MM.1S (cell line): ENCODE measurements around the gene TAGLN2.

Experiments
- EZH2 ChIP-seq: fragments of 300-600 bp; sonication (generic); optimal IDR thresholded peaks from 2 replicates; pipeline ENCODE3; 2017; ENCODE audit warnings: low read depth, mild to moderate bottlenecking, antibody characterized with exemption, low read length, mixed read lengths
- EZH2phosphoT487 ChIP-seq: fragments of 300-600 bp; sonication (generic); IDR thresholded peaks from 2 replicates; pipeline ENCODE4 v1.6.1; 2018; ENCODE audit warnings: antibody characterized with exemption, low read length
- TF ChIP-seq, protein P1 (sequence below): fragments of 300-600 bp; sonication (generic); IDR thresholded peaks from 2 replicates; pipeline ENCODE4 v1.5.1; 2016; ENCODE audit warnings: antibody characterized with exemption, low read length, mixed read lengths

DNA sequence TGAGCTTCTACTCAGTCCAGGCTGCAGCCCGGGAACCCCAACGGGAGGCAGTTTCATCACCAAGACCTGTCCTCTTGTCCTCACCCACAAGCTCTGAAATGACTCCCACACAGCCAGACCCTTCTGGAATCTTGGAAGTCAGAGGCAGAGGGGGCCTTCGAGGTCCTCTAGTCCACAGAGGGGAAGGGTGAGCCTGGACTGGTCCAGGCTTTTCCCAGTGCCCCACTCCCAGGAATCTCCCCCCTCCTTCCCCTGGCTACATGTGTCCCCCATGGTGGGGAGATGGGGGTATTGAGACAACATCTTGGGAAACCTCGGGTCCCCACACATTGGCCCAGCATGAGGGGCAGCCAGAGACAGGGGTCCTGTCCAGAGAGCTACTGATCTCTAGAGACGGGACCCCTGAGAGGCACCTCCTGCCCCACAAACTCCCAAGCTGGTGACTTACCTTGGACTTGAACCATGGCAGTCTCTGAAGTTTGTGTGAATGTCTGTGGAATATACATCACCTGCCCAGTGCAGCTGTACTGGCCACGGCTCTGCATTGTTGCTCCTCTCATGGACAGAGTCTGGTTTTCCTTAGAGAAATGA lies 48.1 kb upstream of the TAGLN2 start:
- no peak for TF ChIP-seq EZH2phosphoT487
- TF ChIP-seq, protein P1, sequence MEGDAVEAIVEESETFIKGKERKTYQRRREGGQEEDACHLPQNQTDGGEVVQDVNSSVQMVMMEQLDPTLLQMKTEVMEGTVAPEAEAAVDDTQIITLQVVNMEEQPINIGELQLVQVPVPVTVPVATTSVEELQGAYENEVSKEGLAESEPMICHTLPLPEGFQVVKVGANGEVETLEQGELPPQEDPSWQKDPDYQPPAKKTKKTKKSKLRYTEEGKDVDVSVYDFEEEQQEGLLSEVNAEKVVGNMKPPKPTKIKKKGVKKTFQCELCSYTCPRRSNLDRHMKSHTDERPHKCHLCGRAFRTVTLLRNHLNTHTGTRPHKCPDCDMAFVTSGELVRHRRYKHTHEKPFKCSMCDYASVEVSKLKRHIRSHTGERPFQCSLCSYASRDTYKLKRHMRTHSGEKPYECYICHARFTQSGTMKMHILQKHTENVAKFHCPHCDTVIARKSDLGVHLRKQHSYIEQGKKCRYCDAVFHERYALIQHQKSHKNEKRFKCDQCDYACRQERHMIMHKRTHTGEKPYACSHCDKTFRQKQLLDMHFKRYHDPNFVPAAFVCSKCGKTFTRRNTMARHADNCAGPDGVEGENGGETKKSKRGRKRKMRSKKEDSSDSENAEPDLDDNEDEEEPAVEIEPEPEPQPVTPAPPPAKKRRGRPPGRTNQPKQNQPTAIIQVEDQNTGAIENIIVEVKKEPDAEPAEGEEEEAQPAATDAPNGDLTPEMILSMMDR: no peak
- no peak for TF ChIP-seq EZH2
